CD4-positive, alpha-beta T cell treated with Interleukin-4 for 1 hour (primary cell): ENCODE measurements around the gene RPS18.
A peak's percentile ranks its signal among the peaks of the same experiment; 100 is the strongest.
"Not testable (repeated sequence)": the region's sequence is repeated elsewhere in the genome, so short reads cannot be mapped to it uniquely, and the experiment has no call there.

Experiments
- DNase-seq, 2 donors: peaks; one replicate each; pipeline ENCODE4 v3.0.0-alpha.2; 2020 to 2022

The RPS18 gene

DNA sequence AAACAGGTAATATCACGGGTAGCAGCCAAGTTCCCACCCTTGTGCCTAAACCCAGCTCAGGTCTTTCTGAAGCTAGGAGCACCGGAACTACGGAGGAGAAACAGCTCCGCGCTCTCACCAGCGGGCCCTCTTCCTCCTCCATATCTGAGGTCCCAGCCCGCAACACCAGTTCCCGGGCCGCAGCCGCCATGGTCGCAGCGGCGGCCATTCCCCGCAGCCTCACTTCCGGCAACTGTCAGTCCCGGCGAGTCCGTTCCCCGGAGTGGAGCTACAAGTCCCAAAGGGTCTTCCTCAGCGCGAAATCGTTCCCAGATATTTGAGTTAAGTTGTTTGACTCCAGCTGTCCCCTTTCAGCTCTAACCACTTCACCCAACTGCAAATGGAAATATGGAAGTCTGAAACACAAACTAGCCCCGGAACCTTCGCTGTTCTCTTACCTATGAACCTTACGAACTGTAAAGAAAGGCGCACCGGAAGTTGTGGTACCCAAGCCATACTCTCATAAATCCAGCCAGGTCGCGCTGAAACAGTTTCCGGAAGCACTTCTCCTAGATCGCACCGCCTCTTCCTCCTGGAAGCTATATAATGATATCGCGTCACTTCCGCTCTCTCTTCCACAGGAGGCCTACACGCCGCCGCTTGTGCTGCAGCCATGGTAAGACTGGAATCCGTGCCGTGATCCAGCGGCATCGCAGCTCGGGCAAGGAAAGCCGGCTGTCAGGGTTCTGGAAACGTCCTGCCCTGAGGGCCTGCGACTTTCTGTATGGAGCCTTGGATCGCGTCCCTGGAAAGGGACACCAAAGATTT lies at the start of gene RPS18, which contains the start of gene VPS52:
Gene RPS18, plus strand, starts transcription at position 608 of the 807 bp plus-strand sequence. Its CDS starts 45 bp downstream, at position 653.
Gene VPS52, minus strand, starts transcription at position 409 of the 807 bp plus-strand sequence. Its CDS starts 201 bp downstream, at position 208.
- peak; percentile 97 to 98 for DNase-seq

- not testable (repeated sequence) for DNase-seq
Observed at GRCh38 chr6:33226503-33227120, 45.3 kb upstream of the RPS18 start.

- no peak for DNase-seq
Observed at GRCh38 chr6:33235221-33235634, 36.6 kb upstream of the RPS18 start.

- no peak for DNase-seq
Observed at GRCh38 chr6:33236328-33236727, 35.5 kb upstream of the RPS18 start.

- no peak for DNase-seq
Observed at GRCh38 chr6:33236852-33237251, 35.0 kb upstream of the RPS18 start.

- no peak for DNase-seq
Observed at GRCh38 chr6:33237741-33238140, 34.1 kb upstream of the RPS18 start.

GRCh38 chr6:33241968-33242367 lies 29.9 kb upstream of the RPS18 start:
- DNase-seq, result no peak

- no peak for DNase-seq
Observed at GRCh38 chr6:33243476-33243875, 28.4 kb upstream of the RPS18 start.

GRCh38 chr6:33247977-33248642 lies 23.8 kb upstream of the RPS18 start:
- DNase-seq, result peak; percentile 91

DNA sequence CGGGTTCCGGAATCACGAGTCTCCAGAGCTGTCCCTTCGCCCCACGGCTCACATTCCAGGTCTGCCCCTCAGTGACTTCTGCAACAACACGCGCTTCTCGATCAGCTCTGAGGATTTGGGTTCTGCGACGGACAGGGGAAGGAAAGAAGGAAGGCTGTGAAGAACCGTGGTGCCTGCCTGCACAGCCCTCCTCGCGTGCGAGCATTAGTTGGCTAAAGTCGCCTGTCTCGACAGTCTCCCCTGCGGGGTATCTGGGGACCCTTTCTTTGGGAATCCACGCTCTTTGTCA lies 23.3 kb upstream of the RPS18 start:
- DNase-seq, result no peak

GRCh38 chr6:33248932-33249731 lies 22.7 kb upstream of the RPS18 start:
- DNase-seq, result peak; percentile 99

GRCh38 chr6:33249732-33250630 lies 21.9 kb upstream of the RPS18 start:
- DNase-seq, result no peak

DNA sequence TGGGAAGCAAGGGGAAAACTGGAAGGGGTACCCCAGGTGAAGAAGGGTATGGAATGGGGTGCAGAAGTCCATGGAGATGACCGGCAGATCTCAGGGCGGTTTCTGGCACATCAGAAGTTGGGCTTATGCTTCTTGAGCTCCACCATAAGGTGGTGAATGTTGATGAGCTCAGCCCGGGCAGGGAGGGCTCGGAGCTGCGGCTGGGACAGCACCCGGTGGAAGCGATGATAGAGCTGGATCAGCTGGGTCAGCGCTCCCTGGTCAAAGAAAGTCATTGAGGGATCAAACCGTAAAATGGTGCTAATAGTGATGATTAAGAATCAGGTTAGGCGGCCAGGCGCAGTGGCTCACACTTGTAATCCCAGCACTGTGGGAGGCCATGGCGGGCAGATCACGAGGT lies 21.1 kb upstream of the RPS18 start:
- DNase-seq, result no peak

GRCh38 chr6:33251395-33252012 lies 20.4 kb upstream of the RPS18 start:
- no peak for DNase-seq

GRCh38 chr6:33252759-33253158 lies 19.1 kb upstream of the RPS18 start:
- DNase-seq, result no peak

GRCh38 chr6:33254591-33254990 lies 17.3 kb upstream of the RPS18 start:
- DNase-seq, result no peak

DNA sequence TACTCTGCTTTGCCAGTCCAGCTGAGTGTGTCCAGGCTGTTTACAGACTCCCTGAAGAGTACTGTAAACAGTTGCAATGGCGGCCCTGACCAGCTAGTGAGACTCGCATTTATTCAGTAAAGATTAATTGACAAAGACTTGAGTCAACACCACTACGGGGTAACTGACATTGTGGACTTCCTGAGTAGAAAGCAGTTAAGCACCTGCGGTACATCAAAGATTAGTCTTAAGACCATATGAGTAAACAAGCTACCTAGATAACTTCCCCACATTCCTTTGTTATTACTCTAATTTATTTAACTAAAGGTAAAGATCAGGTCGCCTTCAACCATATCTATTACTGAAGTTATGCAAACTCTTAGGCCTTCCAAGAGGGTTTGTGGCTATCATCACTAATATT lies 12.8 kb upstream of the RPS18 start:
- no peak for DNase-seq

GRCh38 chr6:33262490-33262889 lies 9.4 kb upstream of the RPS18 start:
- DNase-seq, result not testable (repeated sequence)

- DNase-seq, result no peak
Observed at GRCh38 chr6:33264015-33264414, 7.9 kb upstream of the RPS18 start.

DNA sequence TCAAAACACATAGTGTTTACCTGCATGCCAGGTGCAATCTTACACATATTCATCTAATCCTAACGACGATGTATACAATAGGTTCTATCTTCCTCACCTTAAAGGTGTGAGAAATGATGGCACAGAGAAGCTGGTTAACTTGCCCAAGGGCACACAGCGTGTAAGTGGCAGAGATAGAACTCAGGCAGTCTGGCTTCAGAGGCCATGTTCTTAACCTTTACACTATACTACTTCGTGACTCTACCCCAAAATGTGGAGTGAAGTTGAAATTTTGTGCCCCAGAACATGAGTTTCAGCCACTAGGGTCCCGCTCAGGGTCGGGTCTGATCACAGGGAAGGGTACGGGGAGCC lies 783 bp upstream of the RPS18 start:
- no peak for DNase-seq

DNA sequence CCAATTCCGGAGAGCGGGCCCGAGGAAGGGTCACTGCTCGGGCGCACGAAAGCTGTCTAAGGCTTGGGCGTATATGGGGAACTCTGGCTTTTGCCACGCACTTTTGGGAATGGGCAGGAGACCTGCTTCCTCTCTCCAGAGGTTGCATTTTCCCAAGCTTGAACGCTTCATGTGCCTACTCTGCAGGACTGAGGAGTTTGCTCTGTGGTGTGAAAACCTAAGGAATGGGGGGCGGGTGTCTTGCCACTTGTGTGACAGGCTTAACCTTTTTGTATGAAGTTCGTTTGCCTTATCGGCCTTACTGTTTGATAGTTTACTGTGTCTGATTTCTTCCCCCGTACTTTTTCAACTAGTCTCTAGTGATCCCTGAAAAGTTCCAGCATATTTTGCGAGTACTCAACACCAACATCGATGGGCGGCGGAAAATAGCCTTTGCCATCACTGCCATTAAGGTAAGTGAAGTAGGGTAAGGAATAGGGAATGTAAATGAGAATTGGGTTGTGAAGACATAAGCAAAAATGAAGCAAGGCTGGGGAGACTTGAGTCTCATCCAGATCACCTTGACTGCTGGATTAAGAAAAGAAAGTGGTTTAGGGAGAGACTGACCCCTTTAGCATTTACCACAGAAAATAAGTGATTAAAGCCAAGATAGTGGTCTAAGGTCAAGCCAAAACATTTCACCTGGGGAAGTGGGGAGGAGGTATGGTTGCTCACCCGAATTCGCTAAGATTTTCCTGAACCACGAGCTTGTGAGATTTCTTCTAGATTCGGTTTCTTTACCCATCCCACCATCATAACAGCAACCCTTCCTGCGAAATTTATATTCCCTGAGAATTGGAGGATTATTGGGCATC lies 627 bp downstream of the RPS18 start:
- no peak for DNase-seq
